Left lung (tissue), 10 donors: ENCODE data around the gene RPAP3. TPM values are rescaled to one million over a fixed set of nuclear protein-coding genes. Genes with fewer than 3 reads are reported as not detected.

Experiments used
- ATAC-seq: fragments of 200-7000 bp; cut with Tn5 transposase; one replicate; pipeline ENCODE4 v1.9.1; 2020; ENCODE audit warnings: moderate library complexity
- DNase-seq, 4 donors: peaks; one replicate each; pipeline ENCODE4 v3.0.0-alpha.2; 2013 to 2020
- H3K27ac ChIP-seq, 2 donors: fragments of 200-600 bp; sonication (generic) in 1 of 2; one replicate each; pipeline versions ENCODE4 v1.5.0 to v1.8.0; 2020 to 2021
- H3K27me3 ChIP-seq, 2 donors: fragments of 200-600 bp; sonication (generic) in 1 of 2; one replicate each; pipeline versions ENCODE4 v1.5.0 to v1.8.0; 2020 to 2021
- H3K36me3 ChIP-seq, 2 donors: fragments of 200-600 bp; sonication (generic) in 1 of 2; one replicate each; pipeline versions ENCODE4 v1.5.0 to v1.8.0; 2020 to 2021
- H3K4me1 ChIP-seq, 2 donors: fragments of 200-600 bp; one replicate each; pipeline ENCODE4 v1.8.0; 2021
- H3K4me3 ChIP-seq, 2 donors: fragments of 200-600 bp; sonication (generic) in 1 of 2; one replicate each; pipeline versions ENCODE4 v1.5.0 to v1.8.0; 2020 to 2021; ENCODE audit warnings: mild to moderate bottlenecking in 1 of 2
- H3K9me3 ChIP-seq, 2 donors: fragments of 200-600 bp; sonication (generic) in 1 of 2; one replicate each; pipeline versions ENCODE4 v1.5.0 to v1.8.0; 2020 to 2021
- CTCF ChIP-seq, 2 donors: fragments of 200-600 bp; sonication (generic) in 1 of 2; IDR thresholded peaks; one replicate each; pipeline versions ENCODE4 v1.5.0 to v1.8.0; 2021; ENCODE audit warnings: antibody characterized with exemption in 2 of 2
- intact Hi-C, 2 donors: fragments of 100-400 bp; cut with DNase I; formaldehyde crosslinking; loops; one replicate each; pipeline versions ENCODE4 v1.11.2 to v1.14.2; 2022
- polyA plus RNA-seq, 6 donors: library from polyadenylated mRNA; unstranded; fragments of 120-200 nt; gene quantifications; one replicate each; pipeline ENCODE4 v1.2.1, GENCODE V29; 2013; ENCODE audit not compliant: insufficient read length in 6 of 6
- total RNA-seq, 2 donors: library from RNA; stranded (reverse); fragmentation: NEBNext Ultra II Directional; extraction: Animal tissue kit (Norgen Biotek cat#: 25700); gene quantifications; one replicate each; pipeline ENCODE4 v1.2.1, GENCODE V29; 2021
- donor health status: DM: no; HTN: yes; CAD: no.
- donor health status: DM: no; HTN: no; CAD: no.

RPAP3 gene
- total and polyA plus RNA-seq, 8 donors = 18.5 to 41.6 (median 35.1) TPM

- Histone ChIP-seq H3K9me3 (no peaks in the 10 kb centered on the region), H3K36me3 (no peaks in the 10 kb centered on the region), H3K4me1 (peaks cover 20 to 63% of the 10 kb centered on the region in 2 donors), H3K27me3 (no peaks in the 10 kb centered on the region), H3K4me3 (no peak overlapping the region), H3K27ac (no peak overlapping the region)
- DNase-seq (no peak), ATAC-seq (no peak)
- intact Hi-C loops = no loop called here
- no peak for TF ChIP-seq CTCF (IDR thresholded peaks at IDR 0.05)
These were observed 33.5 kb upstream of the RPAP3 start for GRCh38 chr12:47739297-47739696.

GRCh38 chr12:47737936-47738594 is 32.2 kb upstream of the RPAP3 start:
- H3K27ac ChIP-seq = no peak overlapping the region
- no peaks in the 10 kb centered on the region for H3K9me3 ChIP-seq
- peaks cover 20 to 63% of the 10 kb centered on the region in 2 donors for H3K4me1 ChIP-seq
- no peaks in the 10 kb centered on the region for H3K36me3 ChIP-seq
- DNase-seq = no peak
- intact Hi-C loops = no loop called here
- no peak for ATAC-seq
- TF ChIP-seq CTCF (IDR thresholded peaks at IDR 0.05) = no peak
- no peaks in the 10 kb centered on the region for H3K27me3 ChIP-seq
- no peak overlapping the region for H3K4me3 ChIP-seq

GRCh38 chr12:47736877-47737676 is 31.2 kb upstream of the RPAP3 start:
- Histone ChIP-seq H3K9me3 (no peaks in the 10 kb centered on the region), H3K27me3 (no peaks in the 10 kb centered on the region), H3K4me1 (peaks cover 20 to 56% of the 10 kb centered on the region in 2 donors), H3K36me3 (no peaks in the 10 kb centered on the region), H3K27ac (peak overlapping the region; percentile 58 to 67), H3K4me3 (no peak overlapping the region)
- intact Hi-C loops = no loop called here
- DNase-seq (peak in 3 of 4 donors; percentile 59 to 87 (median 75)), ATAC-seq (peak; percentile 87)
- TF ChIP-seq CTCF (IDR thresholded peaks at IDR 0.05) = no peak

GRCh38 chr12:47736216-47736615 is 30.4 kb upstream of the RPAP3 start:
- no peaks in the 10 kb centered on the region for H3K27me3 ChIP-seq
- peak overlapping the region; percentile 58 to 67 for H3K27ac ChIP-seq
- H3K36me3 ChIP-seq = no peaks in the 10 kb centered on the region
- ATAC-seq = peak; percentile 3
- no peak for DNase-seq
- H3K4me1 ChIP-seq = peaks cover 20 to 48% of the 10 kb centered on the region in 2 donors
- H3K9me3 ChIP-seq = no peaks in the 10 kb centered on the region
- no peak overlapping the region for H3K4me3 ChIP-seq
- TF ChIP-seq CTCF (IDR thresholded peaks at IDR 0.05) = no peak
- intact Hi-C loops = no loop called here

- intact Hi-C loops = no loop called here
- no peak overlapping the region for H3K4me3 ChIP-seq
- peaks cover 20 to 42% of the 10 kb centered on the region in 2 donors for H3K4me1 ChIP-seq
- no peak for DNase-seq
- TF ChIP-seq CTCF (IDR thresholded peaks at IDR 0.05) = no peak
- no peaks in the 10 kb centered on the region for H3K9me3 ChIP-seq
- H3K36me3 ChIP-seq = no peaks in the 10 kb centered on the region
- no peak for ATAC-seq
- H3K27me3 ChIP-seq = no peaks in the 10 kb centered on the region
- H3K27ac ChIP-seq = peak overlapping the region in 1 of 2 donors; percentile 58
These were observed 29.8 kb upstream of the RPAP3 start for GRCh38 chr12:47735649-47736048.
